GM12875 (cell line): Measurements from ENCODE around the gene ACTL8.

ENCODE experiments used
- H3K4me3 ChIP-seq: one replicate; pipeline ENCODE4 v1.5.1; 2011; ENCODE audit warnings: low read depth, low read length, control low read depth
- CTCF ChIP-seq: IDR thresholded peaks from 2 replicates; pipeline ENCODE4 v1.5.1; 2011; ENCODE audit warnings: low read depth, mild to moderate bottlenecking, control low read depth, inconsistent platforms, low read length, moderate library complexity, borderline replicate concordance; ENCODE audit not compliant: insufficient read depth

The ACTL8 gene

GRCh38 chr1:17870679-17871078, 115.5 kb downstream of the ACTL8 start:
- no peak overlapping the region for H3K4me3 ChIP-seq
- no peak for TF ChIP-seq CTCF

- H3K4me3 ChIP-seq, result no peak overlapping the region
- TF ChIP-seq CTCF, result no peak
These were observed 118.0 kb downstream of the ACTL8 start for GRCh38 chr1:17873007-17873675.

GRCh38 chr1:17874231-17874630, 119.1 kb downstream of the ACTL8 start:
- H3K4me3 ChIP-seq, result no peak overlapping the region
- TF ChIP-seq CTCF, result no peak

- H3K4me3 ChIP-seq, result no peak overlapping the region
- TF ChIP-seq CTCF, result no peak
These were observed 119.6 kb downstream of the ACTL8 start for GRCh38 chr1:17874710-17875109.

GRCh38 chr1:17875171-17875881, 120.2 kb downstream of the ACTL8 start:
- no peak for TF ChIP-seq CTCF
- H3K4me3 ChIP-seq, result no peak overlapping the region

- no peak for TF ChIP-seq CTCF
- no peak overlapping the region for H3K4me3 ChIP-seq
These were observed 120.7 kb downstream of the ACTL8 start for GRCh38 chr1:17875882-17876280.
